K562 (cell line): ENCODE data around the gene KLK8. TPM values are rescaled to one million over a fixed set of nuclear protein-coding genes. Genes with fewer than 3 reads are reported as not detected.

Experiments
- ATAC-seq: fragments of 200-7000 bp; cut with Tn5 transposase; 3 replicates; pipeline ENCODE4 v1.9.1; 2020; ENCODE audit warnings: moderate library complexity
- BruUV-seq: library from RNA; stranded (reverse); fragments of 400-500 nt; replicated peaks from 2 replicates; lab custom pipeline; 2021; lab: Mats Ljungman, UMichigan
- CTCF ChIA-PET: fragments of 300-600 bp; formaldehyde crosslinking; extraction: SDS; loops from one replicate; lab custom pipeline; 2021; ENCODE audit warnings: low intra/inter-chr PET ratio; lab: Yijun Ruan, JAX
- POLR2A ChIA-PET: fragments of 300-600, 350-650 bp; sonication (Branson Sonifier 250); formaldehyde crosslinking; extraction: SDS; loops from one replicate; lab custom pipeline; 2021; ENCODE audit warnings: antibody characterized with exemption, inconsistent platforms; lab: Yijun Ruan, JAX
- DNase-seq, 4 experiments: peaks; one replicate each; pipeline versions ENCODE4 v3.0.0 to v3.0.0-alpha.2; 2011 to 2018; ENCODE audit warnings: low spot score in 3 of 4, mixed read lengths in 3 of 4; ENCODE audit errors: extremely low read depth in 1 of 4
- FAIRE-seq: peaks from 2 replicates; lab custom pipeline; 2011; peaks lifted over from hg19 to GRCh38; lab: Jason Lieb, UNC
- H2AFZ ChIP-seq: 2 replicates; pipeline ENCODE4 v1.6.0; 2011; ENCODE audit warnings: low read depth, low read length, control low read depth, inconsistent platforms
- H3K27ac ChIP-seq: fragments of 200-600 bp; 3 replicates; pipeline ENCODE4 v1.8.0; 2011; ENCODE audit warnings: low read depth, mild to moderate bottlenecking, control low read depth, inconsistent platforms, low read length, moderate library complexity, mixed read lengths; ENCODE audit errors: extremely low read depth
- H3K27me3 ChIP-seq, 2 experiments: fragments of 300-600 bp in 1 of 2; 2 replicates in 1 of 2; 3 replicates in 1 of 2; pipeline versions ENCODE4 v1.6.0 to v1.8.0; 2011; ENCODE audit warnings: inconsistent platforms in 2 of 2, low read length in 2 of 2, mild to moderate bottlenecking in 1 of 2, mixed read lengths in 1 of 2, moderate library complexity in 1 of 2; ENCODE audit not compliant: control insufficient read depth in 2 of 2, insufficient read depth in 2 of 2
- H3K36me3 ChIP-seq: fragments of 300-600 bp; 3 replicates; pipeline ENCODE4 v1.8.0; 2011; ENCODE audit warnings: mild to moderate bottlenecking, low read length, inconsistent platforms; ENCODE audit not compliant: control insufficient read depth, insufficient read depth
- H3K4me1 ChIP-seq, 2 experiments: fragments of 200-600 bp in 1 of 2; replicated peaks in 1 of 2; 2 replicates in 1 of 2; 3 replicates in 1 of 2; pipeline versions ENCODE4 v1.5.1 to v1.8.0; 2011; ENCODE audit warnings: inconsistent platforms in 2 of 2, low read length in 2 of 2, mild to moderate bottlenecking in 1 of 2, mixed read lengths in 1 of 2, moderate library complexity in 1 of 2; ENCODE audit not compliant: control insufficient read depth in 2 of 2, insufficient read depth in 2 of 2
- H3K4me2 ChIP-seq: 2 replicates; pipeline ENCODE4 v1.6.1; 2011; ENCODE audit warnings: low read length, control low read depth, inconsistent platforms, mixed read lengths; ENCODE audit not compliant: insufficient read depth
- H3K4me3 ChIP-seq: fragments of 200-600 bp; sonication (generic), shearing (Covaris generic); 2 replicates; pipeline ENCODE4 v1.5.1; 2016; ENCODE audit warnings: control low read depth, inconsistent platforms
- H3K79me2 ChIP-seq: fragments of 200-600 bp; 3 replicates; pipeline ENCODE4 v1.8.0; 2011; ENCODE audit warnings: low read length, inconsistent platforms; ENCODE audit not compliant: control insufficient read depth, insufficient read depth
- H3K9ac ChIP-seq, 2 experiments: 2 replicates each; pipeline versions ENCODE4 v1.6.0 to v1.6.1; 2011; ENCODE audit warnings: low read depth in 2 of 2, low read length in 2 of 2, control low read depth in 1 of 2, inconsistent platforms in 1 of 2, mild to moderate bottlenecking in 1 of 2, mixed read lengths in 1 of 2; ENCODE audit not compliant: insufficient read depth in 1 of 2
- H3K9me1 ChIP-seq: one replicate; pipeline ENCODE4 v1.6.0; 2011; ENCODE audit warnings: inconsistent platforms, mild to moderate bottlenecking, low read length, moderate library complexity; ENCODE audit not compliant: control insufficient read depth, insufficient read depth
- H3K9me3 ChIP-seq: replicated peaks from 2 replicates; pipeline ENCODE4 v1.5.1; 2011; ENCODE audit warnings: low read depth, low read length, inconsistent platforms; ENCODE audit not compliant: control insufficient read depth, insufficient read depth
- H4K20me1 ChIP-seq: replicated peaks from 2 replicates; pipeline ENCODE4 v1.6.1; 2011; ENCODE audit warnings: low read length, inconsistent platforms, mixed read lengths; ENCODE audit not compliant: control insufficient read depth, insufficient read depth
- ARID1B ChIP-seq: fragments of 450-650 bp; IDR thresholded peaks from 2 replicates; pipeline ENCODE4 v1.6.1; 2016; ENCODE audit warnings: antibody characterized with exemption, mild to moderate bottlenecking, inconsistent platforms
- BHLHE40 ChIP-seq: IDR thresholded peaks from 2 replicates; pipeline ENCODE4 v1.6.1; 2011; ENCODE audit warnings: low read length, improper control_type of control experiment
- ETV1 ChIP-seq: fragments of 450-650 bp; conservative IDR thresholded peaks from 2 replicates; pipeline ENCODE4 v1.6.1; 2016; ENCODE audit warnings: missing genetic modification characterization, control low read depth, low read depth, missing compliant biosample characterization
- FOXA1 ChIP-seq: fragments of 450-650 bp; IDR thresholded peaks from 2 replicates; pipeline ENCODE4 v1.6.1; 2016; ENCODE audit warnings: mild to moderate bottlenecking, borderline replicate concordance
- KDM4B ChIP-seq, 2 experiments: fragments of 450-650 bp in 1 of 2; sonication (generic) in 1 of 2; IDR thresholded peaks; 2 replicates each; pipeline ENCODE4 v1.6.1; 2016 to 2017; ENCODE audit warnings: borderline replicate concordance in 2 of 2, antibody characterized with exemption in 1 of 2, low read depth in 1 of 2, mild to moderate bottlenecking in 1 of 2
- MLLT1 ChIP-seq, 2 experiments: fragments of 450-650 bp; IDR thresholded peaks; 2 replicates each; pipeline ENCODE4 v1.6.1; 2016
- RBM22 ChIP-seq: fragments of 200-400 bp; formaldehyde crosslinking; IDR thresholded peaks from 2 replicates; pipeline ENCODE4 v1.6.1; 2018; ENCODE audit warnings: low read length, low read depth; ENCODE audit not compliant: poor library complexity, severe bottlenecking
- RBM39 ChIP-seq: fragments of 200-400 bp; formaldehyde crosslinking; optimal IDR thresholded peaks from 2 replicates; pipeline ENCODE3; 2018; ENCODE audit warnings: low read depth, low read length
- SP2 ChIP-seq: IDR thresholded peaks from 2 replicates; pipeline ENCODE4 v1.6.1; 2011; ENCODE audit warnings: mild to moderate bottlenecking, low read depth, low read length, moderate library complexity; ENCODE audit not compliant: poor library complexity, severe bottlenecking; ENCODE audit errors: extremely low read depth
- SUPT5H ChIP-seq: fragments of 450-650 bp; IDR thresholded peaks from 2 replicates; pipeline ENCODE4 v1.6.1; 2016
- TFE3 ChIP-seq: fragments of 450-650 bp; formaldehyde crosslinking; IDR thresholded peaks from 2 replicates; pipeline ENCODE4 v1.4.0; 2020; ENCODE audit warnings: mild to moderate bottlenecking, mixed read lengths
- VEZF1 ChIP-seq: fragments of 200-800 bp; sonication (Bioruptor generic); IDR thresholded peaks from 2 replicates; pipeline ENCODE4 v1.6.1; 2017; ENCODE audit warnings: missing genetic modification characterization, missing compliant biosample characterization
- ZNF77 ChIP-seq: fragments of 250-450 bp; sonication (Bioruptor Pico); IDR thresholded peaks from 2 replicates; pipeline ENCODE4 v1.5.0; 2020
- WGBS: fragments of 100-300 bp; shearing (Covaris generic); methylation state at CpG from one replicate; pipeline ENCODE4 v1.1.6; 2016; ENCODE audit warnings: low coverage, mixed read lengths; ENCODE audit not compliant: insufficient coverage; ENCODE audit errors: missing lambda C conversion rate; 5-methylcytosine and 5-hydroxymethylcytosine counted together
- in situ Hi-C: fragments of 300-500 bp; cut with MboI; formaldehyde crosslinking; loops from 4 replicates; pipeline ENCODE4 v1.15.0; 2018; ENCODE audit warnings: inconsistent platforms, mixed read lengths
- intact Hi-C: fragments of 100-400 bp; cut with micrococcal nuclease; formaldehyde crosslinking; loops from 2 replicates; pipeline ENCODE4 v1.14.2; 2022
- polyA plus RNA-seq, 8 experiments: library from polyadenylated mRNA; depleted of rRNA in 4 of 8; stranded (reverse) in 5 of 8; unstranded in 3 of 8; fragments of >200 nt; fragmentation: Nextera tagmentation in 2 of 8; fragmentation: Illumina TruSeq in 1 of 8; extraction: Ambion mirVana in 2 of 8; extraction: Trizol in 1 of 8; gene quantifications; 2 replicates each; pipeline versions ENCODE4 v1.2.1 to v1.2.3, GENCODE V29; 2011 to 2014; ENCODE audit warnings: inconsistent platforms in 1 of 8, missing spikeins in 1 of 8
- total RNA-seq, 7 experiments: library from RNA; depleted of rRNA in 6 of 7; stranded (reverse); fragments of >200 nt in 6 of 7; fragmentation: Illumina TruSeq in 2 of 7; extraction: Trizol in 2 of 7; gene quantifications; 2 replicates each; pipeline versions ENCODE4 v1.2.1 to v1.2.3, GENCODE V29; 2011 to 2021; ENCODE audit warnings: low replicate concordance in 1 of 7
- TF ChIP-seq, protein P1 (sequence below), 2 experiments: fragments of 450-650 bp; IDR thresholded peaks; 2 replicates each; pipeline ENCODE4 v1.6.1; 2018; ENCODE audit warnings: mild to moderate bottlenecking in 2 of 2, low read depth in 1 of 2; ENCODE audit not compliant: partially characterized antibody in 2 of 2

Gene KLK8
- total and polyA plus RNA-seq, 9 of the 15 experiments (the other 6 are each of a cell fraction or from before 2014, with no cell fraction given), result 0.37 to 1.7 (median 0.76) TPM

- ChIA-PET POLR2A (interaction anchor here (0.6 kb wide), 1 partner anchor 23 kb away, joined by 3 read pairs; no protein-coding TSS in a partner anchor), CTCF (no interaction called here)
- Histone ChIP-seq H3K4me2 (no peak within 1 kb of the TSS), H3K9ac (peak within 1 kb of the TSS in 1 of 2 experiments; percentile 58; a peak in 1 of 4 replicates), H3K4me1 (peaks cover 0 to 7% of the 10 kb centered on the region in 2 experiments; a peak in 2 of 5 replicates), H3K27ac (no peak within 1 kb of the TSS), H3K36me3 (no peaks in the 10 kb centered on the region), H3K9me1 (peaks cover 2% of the 10 kb centered on the region), H3K4me3 (no peak within 1 kb of the TSS), H2AFZ (no peak within 1 kb of the TSS), H3K79me2 (no peaks in the 10 kb centered on the region), H3K9me3 (no peaks in the 10 kb centered on the region), H3K27me3 (peaks cover 25 to 68% of the 10 kb centered on the region in 2 experiments), H4K20me1 (0 out of 2 replicates have a peak, but pooled peaks cover 8% of the 10 kb centered on the region)
- ATAC-seq (no peak), FAIRE-seq (no peak), DNase-seq (no peak)
- in situ Hi-C loops (no loop called here), intact Hi-C loops (no loop called here)
- WGBS, result 0% methylated on average over 6 of the region's 11 CpGs
- no TSS peak for BruUV-seq
- TF ChIP-seq SUPT5H, result no peak
- TF ChIP-seq VEZF1 (CRISPR knock-in tag), result no peak
- TF ChIP-seq RBM22, result no peak
- TF ChIP-seq, protein P1, sequence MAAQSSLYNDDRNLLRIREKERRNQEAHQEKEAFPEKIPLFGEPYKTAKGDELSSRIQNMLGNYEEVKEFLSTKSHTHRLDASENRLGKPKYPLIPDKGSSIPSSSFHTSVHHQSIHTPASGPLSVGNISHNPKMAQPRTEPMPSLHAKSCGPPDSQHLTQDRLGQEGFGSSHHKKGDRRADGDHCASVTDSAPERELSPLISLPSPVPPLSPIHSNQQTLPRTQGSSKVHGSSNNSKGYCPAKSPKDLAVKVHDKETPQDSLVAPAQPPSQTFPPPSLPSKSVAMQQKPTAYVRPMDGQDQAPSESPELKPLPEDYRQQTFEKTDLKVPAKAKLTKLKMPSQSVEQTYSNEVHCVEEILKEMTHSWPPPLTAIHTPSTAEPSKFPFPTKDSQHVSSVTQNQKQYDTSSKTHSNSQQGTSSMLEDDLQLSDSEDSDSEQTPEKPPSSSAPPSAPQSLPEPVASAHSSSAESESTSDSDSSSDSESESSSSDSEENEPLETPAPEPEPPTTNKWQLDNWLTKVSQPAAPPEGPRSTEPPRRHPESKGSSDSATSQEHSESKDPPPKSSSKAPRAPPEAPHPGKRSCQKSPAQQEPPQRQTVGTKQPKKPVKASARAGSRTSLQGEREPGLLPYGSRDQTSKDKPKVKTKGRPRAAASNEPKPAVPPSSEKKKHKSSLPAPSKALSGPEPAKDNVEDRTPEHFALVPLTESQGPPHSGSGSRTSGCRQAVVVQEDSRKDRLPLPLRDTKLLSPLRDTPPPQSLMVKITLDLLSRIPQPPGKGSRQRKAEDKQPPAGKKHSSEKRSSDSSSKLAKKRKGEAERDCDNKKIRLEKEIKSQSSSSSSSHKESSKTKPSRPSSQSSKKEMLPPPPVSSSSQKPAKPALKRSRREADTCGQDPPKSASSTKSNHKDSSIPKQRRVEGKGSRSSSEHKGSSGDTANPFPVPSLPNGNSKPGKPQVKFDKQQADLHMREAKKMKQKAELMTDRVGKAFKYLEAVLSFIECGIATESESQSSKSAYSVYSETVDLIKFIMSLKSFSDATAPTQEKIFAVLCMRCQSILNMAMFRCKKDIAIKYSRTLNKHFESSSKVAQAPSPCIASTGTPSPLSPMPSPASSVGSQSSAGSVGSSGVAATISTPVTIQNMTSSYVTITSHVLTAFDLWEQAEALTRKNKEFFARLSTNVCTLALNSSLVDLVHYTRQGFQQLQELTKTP (IDR thresholded peaks at IDR 0.05; ENCODE audit: low read depth in 1 of 2, partially characterized antibody in 2 of 2), result no peak
- no peak for TF ChIP-seq SP2
- no peak for TF ChIP-seq MLLT1 (IDR thresholded peaks at IDR 0.05)
- TF ChIP-seq ZNF77 (CRISPR knock-in tag), result no peak
- no peak for TF ChIP-seq FOXA1
- TF ChIP-seq TFE3 (CRISPR knock-in tag), result no peak
- TF ChIP-seq KDM4B (IDR thresholded peaks at IDR 0.05; ENCODE audit: borderline replicate concordance in 2 of 2, low read depth in 1 of 2), result no peak
- TF ChIP-seq RBM39, result no peak
- TF ChIP-seq BHLHE40, result no peak
- no peak for TF ChIP-seq ETV1
- TF ChIP-seq ARID1B, result no peak
Measured at GRCh38 chr19:51026554-51026831, 25.1 kb upstream of the KLK8 start, which contains the start of gene KLK11. KLK11 (minus strand) TSS chr19:51026616; CDS start chr19:51025631, 985 bp downstream.
